ENCODE measurements around the gene DENND4A. TPM values are rescaled to one million over a fixed set of nuclear protein-coding genes. Genes with fewer than 3 reads are reported as not detected.

Gene DENND4A
- total and polyA plus RNA-seq, 9 of the 15 experiments (the other 6 are each of a cell fraction or from before 2014, with no cell fraction given): 6.8 to 32.3 (median 19.9) TPM

DNA sequence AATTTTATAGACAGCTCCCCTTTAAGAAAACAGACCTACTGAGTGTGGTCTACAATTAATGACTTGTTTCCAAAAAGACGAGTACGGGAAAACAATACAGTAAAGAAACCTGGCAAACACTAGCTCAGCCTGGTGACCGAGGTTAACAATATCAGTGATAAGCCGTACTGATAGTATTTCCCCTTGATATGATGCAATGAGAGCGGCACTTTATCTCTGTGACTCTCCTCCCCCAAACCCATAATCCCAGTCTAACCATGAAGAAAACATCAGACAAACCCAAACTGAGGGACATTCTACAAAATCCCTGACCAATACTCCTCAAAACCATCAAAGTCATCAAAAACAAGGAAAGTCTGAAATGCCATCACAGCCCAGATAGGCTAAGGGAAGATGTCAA is 8.2 kb downstream of the DENND4A start (continued):
- TF ChIP-seq, protein P1, sequence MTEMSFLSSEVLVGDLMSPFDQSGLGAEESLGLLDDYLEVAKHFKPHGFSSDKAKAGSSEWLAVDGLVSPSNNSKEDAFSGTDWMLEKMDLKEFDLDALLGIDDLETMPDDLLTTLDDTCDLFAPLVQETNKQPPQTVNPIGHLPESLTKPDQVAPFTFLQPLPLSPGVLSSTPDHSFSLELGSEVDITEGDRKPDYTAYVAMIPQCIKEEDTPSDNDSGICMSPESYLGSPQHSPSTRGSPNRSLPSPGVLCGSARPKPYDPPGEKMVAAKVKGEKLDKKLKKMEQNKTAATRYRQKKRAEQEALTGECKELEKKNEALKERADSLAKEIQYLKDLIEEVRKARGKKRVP (CRISPR knock-in tag; IDR thresholded peaks at IDR 0.05): peak; percentile 92
- TF ChIP-seq NFYB (IDR thresholded peaks at IDR 0.05; ENCODE audit: extremely low read depth, insufficient read length): no peak
- TF ChIP-seq ZNF766 (CRISPR knock-in tag; conservative IDR thresholded peaks at IDR 0.05): peak; percentile 80
- TF ChIP-seq TBL1XR1 (IDR thresholded peaks at IDR 0.05; ENCODE audit: low read length in 2 of 2): peak in 1 of 2 experiments; percentile 55; a peak in 1 of 4 replicates
- no peak for TF ChIP-seq SREBF1 (IDR thresholded peaks at IDR 0.05; ENCODE audit: borderline replicate concordance, low read depth, low read length)
- TF ChIP-seq, protein P2, sequence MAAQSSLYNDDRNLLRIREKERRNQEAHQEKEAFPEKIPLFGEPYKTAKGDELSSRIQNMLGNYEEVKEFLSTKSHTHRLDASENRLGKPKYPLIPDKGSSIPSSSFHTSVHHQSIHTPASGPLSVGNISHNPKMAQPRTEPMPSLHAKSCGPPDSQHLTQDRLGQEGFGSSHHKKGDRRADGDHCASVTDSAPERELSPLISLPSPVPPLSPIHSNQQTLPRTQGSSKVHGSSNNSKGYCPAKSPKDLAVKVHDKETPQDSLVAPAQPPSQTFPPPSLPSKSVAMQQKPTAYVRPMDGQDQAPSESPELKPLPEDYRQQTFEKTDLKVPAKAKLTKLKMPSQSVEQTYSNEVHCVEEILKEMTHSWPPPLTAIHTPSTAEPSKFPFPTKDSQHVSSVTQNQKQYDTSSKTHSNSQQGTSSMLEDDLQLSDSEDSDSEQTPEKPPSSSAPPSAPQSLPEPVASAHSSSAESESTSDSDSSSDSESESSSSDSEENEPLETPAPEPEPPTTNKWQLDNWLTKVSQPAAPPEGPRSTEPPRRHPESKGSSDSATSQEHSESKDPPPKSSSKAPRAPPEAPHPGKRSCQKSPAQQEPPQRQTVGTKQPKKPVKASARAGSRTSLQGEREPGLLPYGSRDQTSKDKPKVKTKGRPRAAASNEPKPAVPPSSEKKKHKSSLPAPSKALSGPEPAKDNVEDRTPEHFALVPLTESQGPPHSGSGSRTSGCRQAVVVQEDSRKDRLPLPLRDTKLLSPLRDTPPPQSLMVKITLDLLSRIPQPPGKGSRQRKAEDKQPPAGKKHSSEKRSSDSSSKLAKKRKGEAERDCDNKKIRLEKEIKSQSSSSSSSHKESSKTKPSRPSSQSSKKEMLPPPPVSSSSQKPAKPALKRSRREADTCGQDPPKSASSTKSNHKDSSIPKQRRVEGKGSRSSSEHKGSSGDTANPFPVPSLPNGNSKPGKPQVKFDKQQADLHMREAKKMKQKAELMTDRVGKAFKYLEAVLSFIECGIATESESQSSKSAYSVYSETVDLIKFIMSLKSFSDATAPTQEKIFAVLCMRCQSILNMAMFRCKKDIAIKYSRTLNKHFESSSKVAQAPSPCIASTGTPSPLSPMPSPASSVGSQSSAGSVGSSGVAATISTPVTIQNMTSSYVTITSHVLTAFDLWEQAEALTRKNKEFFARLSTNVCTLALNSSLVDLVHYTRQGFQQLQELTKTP (IDR thresholded peaks at IDR 0.05; ENCODE audit: low read depth in 1 of 2, partially characterized antibody in 2 of 2): peak in 1 of 2 experiments; percentile 61
- peak in 1 of 2 experiments; percentile 65; a peak in 2 of 4 replicates for TF ChIP-seq HDAC1 (IDR thresholded peaks at IDR 0.05)
- no peak for TF ChIP-seq ZNF507 (tag; conservative IDR thresholded peaks at IDR 0.05)
- peak; percentile 50; the same call in 1 of the 2 replicates for TF ChIP-seq MTA3 (IDR thresholded peaks at IDR 0.05; ENCODE audit: borderline replicate concordance)
- no peak for TF ChIP-seq ZNF830 (CRISPR knock-in tag; IDR thresholded peaks at IDR 0.05)
- TF ChIP-seq GATAD2B (IDR thresholded peaks at IDR 0.05; ENCODE audit: borderline replicate concordance): peak; percentile 64
- TF ChIP-seq JUN (IDR thresholded peaks at IDR 0.05; ENCODE audit: borderline replicate concordance, low read depth, low read length): 0 out of 2 replicates have a peak, but pooled peaks have one; percentile 41
- no peak for TF ChIP-seq JUN (CRISPR knock-in tag; IDR thresholded peaks at IDR 0.05; ENCODE audit: borderline replicate concordance)
- TF ChIP-seq KDM5B (IDR thresholded peaks at IDR 0.05; ENCODE audit: insufficient replicate concordance, low read depth, low read length): no peak
- TF ChIP-seq NR2C1 (IDR thresholded peaks at IDR 0.05): no peak
- 0 out of 2 replicates have a peak, but pooled peaks have one; percentile 21 for TF ChIP-seq NR2C1 (tag; IDR thresholded peaks at IDR 0.05)
- TF ChIP-seq, protein P3, sequence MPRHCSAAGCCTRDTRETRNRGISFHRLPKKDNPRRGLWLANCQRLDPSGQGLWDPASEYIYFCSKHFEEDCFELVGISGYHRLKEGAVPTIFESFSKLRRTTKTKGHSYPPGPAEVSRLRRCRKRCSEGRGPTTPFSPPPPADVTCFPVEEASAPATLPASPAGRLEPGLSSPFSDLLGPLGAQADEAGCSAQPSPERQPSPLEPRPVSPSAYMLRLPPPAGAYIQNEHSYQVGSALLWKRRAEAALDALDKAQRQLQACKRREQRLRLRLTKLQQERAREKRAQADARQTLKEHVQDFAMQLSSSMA (CRISPR knock-in tag; IDR thresholded peaks at IDR 0.05): no peak
- TF ChIP-seq MAFF (IDR thresholded peaks at IDR 0.05; ENCODE audit: low read length): no peak
- TF ChIP-seq ZNF175 (CRISPR knock-in tag; IDR thresholded peaks at IDR 0.05; ENCODE audit: low read depth): no peak
- TF ChIP-seq ARID1B (IDR thresholded peaks at IDR 0.05): peak; percentile 84
- TF ChIP-seq JUND (IDR thresholded peaks at IDR 0.05; ENCODE audit: borderline replicate concordance, low read depth, low read length): peak; percentile 85
- peak; percentile 81; the same call in 2 of the 3 replicates for TF ChIP-seq JUND (tag; IDR thresholded peaks at IDR 0.05; ENCODE audit: borderline replicate concordance, low read depth, low read length)
- TF ChIP-seq, protein P4, sequence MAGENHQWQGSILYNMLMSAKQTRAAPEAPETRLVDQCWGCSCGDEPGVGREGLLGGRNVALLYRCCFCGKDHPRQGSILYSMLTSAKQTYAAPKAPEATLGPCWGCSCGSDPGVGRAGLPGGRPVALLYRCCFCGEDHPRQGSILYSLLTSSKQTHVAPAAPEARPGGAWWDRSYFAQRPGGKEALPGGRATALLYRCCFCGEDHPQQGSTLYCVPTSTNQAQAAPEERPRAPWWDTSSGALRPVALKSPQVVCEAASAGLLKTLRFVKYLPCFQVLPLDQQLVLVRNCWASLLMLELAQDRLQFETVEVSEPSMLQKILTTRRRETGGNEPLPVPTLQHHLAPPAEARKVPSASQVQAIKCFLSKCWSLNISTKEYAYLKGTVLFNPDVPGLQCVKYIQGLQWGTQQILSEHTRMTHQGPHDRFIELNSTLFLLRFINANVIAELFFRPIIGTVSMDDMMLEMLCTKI (IDR thresholded peaks at IDR 0.05; ENCODE audit: partially characterized antibody): no peak
